Dedifferentiated amniotic fluid mesenchymal stem cell (primary cell): ENCODE measurements around the gene ZNF473.
A peak's percentile ranks its signal among the peaks of the same experiment; 100 is the strongest.

Experiments
- DNase-seq: peaks from one replicate; pipeline ENCODE4 v3.0.0-alpha.2; 2016; ENCODE audit errors: extremely low spot score

ZNF473 gene

GRCh38 chr19:50003810-50004419, 21.9 kb upstream of the ZNF473 start:
- DNase-seq = peak; percentile 95

- DNase-seq = no peak
Observed at GRCh38 chr19:50005428-50005827, 20.4 kb upstream of the ZNF473 start.

DNA sequence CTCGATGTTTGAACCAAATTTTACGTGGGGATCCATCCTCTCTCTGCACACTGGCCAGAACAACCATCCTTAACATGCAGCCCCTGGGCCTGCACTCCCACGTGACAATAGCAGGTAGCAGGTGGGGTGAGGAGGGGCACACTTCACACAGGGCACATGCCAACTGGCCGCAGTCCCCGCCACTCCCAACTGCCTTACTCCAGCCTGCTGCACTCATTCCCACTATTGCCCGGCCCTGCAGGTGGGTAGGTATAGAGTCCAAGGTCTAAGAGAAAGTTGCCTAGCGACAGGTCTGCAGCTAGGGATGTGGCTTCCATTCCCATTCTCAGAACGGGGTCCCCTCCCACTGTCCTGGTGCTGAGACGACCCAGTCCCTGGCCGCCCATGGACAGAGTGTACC, 18.6 kb upstream of the ZNF473 start:
- no peak for DNase-seq

DNA sequence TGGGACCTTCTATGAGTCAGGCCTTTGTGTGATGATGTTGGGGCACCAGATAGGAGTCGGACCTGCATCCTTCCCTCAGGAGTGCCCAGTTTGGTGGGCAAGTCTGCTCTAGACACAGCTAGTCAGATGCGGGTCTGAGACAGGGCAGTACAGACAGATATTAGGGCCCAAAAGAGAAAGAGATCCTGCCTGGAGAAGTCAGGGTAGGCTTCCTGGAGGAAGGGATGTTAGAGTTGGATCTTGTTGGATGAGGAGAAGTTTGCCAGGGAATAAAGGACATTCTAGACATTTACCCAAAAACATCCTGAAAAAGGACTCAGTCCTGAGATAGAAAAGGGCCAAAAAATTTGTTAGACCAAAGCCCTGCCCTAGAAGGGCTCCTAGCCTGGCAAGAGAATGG, 17.9 kb upstream of the ZNF473 start:
- no peak for DNase-seq

DNA sequence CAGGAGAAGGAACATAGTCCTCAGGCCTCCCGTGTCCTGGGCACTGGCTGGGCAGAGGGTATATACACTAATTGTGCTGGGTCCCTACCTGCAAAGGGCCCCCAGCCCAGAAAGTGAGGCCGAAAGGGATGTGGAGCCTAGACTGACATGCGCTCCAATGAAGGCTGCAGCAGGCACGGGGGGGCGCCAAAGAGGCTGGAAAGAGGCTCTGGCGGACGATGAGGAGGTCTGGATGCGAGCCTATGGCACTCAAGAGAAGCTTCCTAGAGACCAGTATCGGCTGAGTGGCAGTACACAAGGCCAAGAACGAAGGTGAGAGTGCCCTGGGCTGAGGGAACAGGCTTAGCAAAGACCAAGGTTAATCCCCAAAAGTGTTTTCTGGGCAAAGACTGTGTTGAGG, 17.3 kb upstream of the ZNF473 start:
- no peak for DNase-seq

- no peak for DNase-seq
Observed at GRCh38 chr19:50016225-50016807, 9.5 kb upstream of the ZNF473 start.

DNA sequence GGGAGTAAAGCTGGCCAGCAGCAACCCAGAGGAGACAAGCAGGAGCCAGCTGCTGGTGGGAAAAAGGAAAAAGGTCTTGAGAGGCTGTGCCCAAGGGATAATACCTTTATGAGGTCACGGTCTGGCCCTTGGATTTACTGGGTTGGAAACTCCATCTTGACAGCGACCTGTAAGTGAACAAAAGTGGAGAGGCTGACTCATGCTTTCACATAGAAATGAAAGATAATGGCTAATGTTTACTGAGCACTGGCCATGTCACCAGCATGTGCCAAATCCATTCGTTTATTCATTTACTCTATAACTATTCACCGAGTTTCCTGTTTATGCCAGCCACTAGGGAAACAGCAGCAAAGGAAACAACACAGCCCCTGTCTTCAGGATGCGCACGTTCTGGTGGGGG, 5.3 kb upstream of the ZNF473 start:
- DNase-seq = no peak

DNA sequence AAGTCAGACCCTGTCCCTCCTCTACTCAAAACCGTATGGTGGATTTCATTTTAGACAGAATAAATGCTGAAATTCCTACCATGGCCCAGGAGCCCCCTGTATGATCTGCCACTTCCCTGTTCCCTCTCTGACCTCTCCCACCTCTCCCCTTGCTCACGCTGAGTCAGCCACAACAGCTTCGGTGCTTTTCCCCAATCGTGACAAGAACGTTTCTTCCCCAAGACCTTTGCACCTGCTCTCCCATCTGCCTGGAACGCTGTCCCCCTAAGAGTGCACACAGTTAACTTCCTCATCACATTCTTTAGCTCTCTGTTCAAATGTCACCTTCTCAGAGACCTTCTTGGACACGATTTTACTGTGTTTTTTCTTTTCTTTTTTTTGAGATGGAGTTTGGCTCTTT, 3.0 kb upstream of the ZNF473 start:
- DNase-seq = no peak

DNA sequence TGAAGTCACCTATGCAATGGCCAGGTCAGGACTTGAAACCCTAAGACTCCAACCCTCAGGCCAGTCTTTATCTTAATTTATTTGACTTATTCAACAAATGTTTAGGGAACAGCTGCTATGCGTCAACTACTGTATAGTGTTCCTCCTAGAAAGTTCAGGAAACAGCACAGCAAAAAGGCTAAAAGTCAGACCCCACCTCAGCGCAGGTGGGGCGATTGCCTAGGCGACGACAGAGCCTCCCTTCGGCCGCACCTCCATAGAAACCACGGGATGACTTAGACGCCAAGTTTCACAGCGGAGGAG, 1.1 kb upstream of the ZNF473 start:
- no peak for DNase-seq

DNA sequence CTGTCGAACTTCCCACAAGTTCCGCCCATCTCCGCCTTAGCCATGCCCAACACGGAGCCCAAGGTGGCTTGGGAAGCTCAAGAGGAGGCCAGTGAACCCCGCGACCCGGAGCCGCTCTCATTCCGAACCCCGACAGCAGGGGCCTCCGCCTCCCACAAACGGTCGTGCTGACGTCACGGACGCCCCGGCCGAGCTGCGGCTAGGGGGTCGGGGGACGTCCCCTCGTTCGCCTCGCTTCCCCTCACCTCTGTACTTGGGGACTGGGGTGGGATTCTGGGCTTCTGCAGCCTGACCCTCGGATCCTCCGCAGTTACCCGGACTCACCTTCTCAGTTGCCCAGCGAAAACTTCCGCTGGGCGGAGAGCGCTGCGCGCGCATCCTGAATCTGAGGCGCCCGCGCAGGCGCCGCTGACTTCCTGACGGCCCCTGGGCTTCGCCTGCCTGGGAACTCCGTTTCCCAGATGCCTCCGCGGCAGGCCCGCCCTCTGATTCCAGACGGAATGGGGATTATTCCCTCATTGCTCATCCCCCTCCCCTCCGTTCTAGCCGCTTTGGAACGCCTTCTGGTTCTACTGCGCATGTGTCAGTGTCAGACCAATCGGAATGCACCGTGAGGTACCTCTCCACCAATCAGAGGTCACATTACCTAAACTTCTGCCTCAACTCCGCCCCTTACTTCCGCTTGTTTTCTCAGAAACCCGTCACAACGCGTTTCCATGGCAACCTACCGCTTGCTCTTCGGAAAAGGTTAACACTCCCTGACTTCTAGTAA, 597 bp upstream of the ZNF473 start, which contains the start of gene VRK3:
TSS of gene VRK3 (minus strand) at position 351 of the 772 bp plus-strand sequence. CDS start 9,210 bp downstream, outside the sequence.
- peak; percentile 100 for DNase-seq

DNA sequence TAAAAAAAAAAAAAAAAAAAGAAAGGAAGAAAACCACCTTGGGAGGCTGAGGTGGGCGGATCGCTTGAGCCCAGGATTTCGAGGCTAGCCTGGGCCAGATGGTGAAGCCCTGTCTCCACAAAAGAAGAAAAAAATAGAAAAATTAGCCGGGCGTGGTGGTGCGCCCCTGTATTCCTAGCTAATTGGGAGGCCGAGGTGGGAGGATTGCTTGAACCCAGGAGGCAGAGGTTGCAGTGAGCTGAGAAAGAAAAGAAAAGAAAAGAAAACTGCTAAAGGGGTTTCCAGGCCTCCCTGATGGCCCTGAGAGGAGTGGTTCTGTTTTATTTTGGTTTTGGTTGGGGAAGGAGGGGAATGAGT, 723 bp downstream of the ZNF473 start:
- DNase-seq = no peak

DNA sequence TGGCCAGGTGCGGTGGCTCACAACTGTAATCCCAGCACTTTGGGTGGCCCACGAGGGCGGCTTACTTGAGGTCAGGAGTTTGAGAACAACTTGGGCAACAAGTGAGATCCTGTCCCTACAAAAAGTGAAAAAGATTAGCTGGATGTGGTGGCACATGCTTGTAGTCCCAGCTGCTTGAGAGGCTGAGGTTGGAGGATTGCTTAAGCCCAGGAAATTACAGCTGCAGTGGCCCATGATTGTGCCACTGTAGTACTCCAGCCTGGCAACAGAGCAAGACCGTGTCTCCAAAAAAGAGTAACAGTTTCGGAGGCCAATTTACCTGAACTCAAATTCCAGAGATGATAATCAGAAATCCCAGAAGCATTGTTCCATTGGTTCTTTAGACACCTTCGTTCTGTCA, 4.4 kb downstream of the ZNF473 start:
- no peak for DNase-seq

- no peak for DNase-seq
Observed at GRCh38 chr19:50030937-50031336, 5.1 kb downstream of the ZNF473 start.

DNA sequence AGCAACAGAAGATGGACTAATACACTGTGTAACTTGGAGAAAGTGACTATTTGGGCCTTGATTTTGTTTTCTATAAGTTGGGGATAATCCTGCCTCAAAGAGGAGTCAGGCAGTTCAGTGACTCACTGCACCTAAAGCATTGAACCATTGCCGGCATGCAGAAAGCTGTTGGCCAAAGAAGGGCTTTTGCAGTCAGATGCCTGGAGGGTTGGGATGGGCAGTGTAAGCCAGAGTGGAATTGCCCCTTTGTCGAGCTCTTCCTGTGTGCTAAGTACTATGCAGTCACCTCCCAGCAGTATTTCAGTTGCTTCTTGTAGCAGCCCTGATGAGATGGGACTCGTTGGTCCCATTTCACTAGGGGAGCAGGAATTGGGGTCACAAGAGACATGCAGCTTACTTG, 11.1 kb downstream of the ZNF473 start:
- DNase-seq = no peak

GRCh38 chr19:50039968-50040367, 14.2 kb downstream of the ZNF473 start:
- no peak for DNase-seq

DNA sequence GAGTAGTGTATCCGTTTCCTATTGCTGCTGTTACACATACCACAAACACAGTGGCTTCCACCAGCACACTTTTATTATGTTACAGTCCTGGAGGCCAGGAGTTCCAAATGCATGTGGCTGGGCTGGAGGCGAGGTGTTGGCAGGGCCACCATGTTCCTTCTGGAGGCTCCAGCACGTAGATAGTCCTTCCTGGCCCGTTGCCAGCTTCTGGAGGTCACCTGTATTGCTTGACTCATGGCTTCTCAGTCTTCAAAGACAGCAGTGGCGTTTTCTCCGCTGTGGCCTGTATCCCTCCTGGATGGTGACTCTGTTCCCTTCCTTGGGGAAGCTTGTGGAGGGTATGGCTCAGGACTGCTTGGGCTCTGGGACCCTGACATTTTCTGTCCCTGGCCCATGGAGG, 15.2 kb downstream of the ZNF473 start:
- no peak for DNase-seq

DNA sequence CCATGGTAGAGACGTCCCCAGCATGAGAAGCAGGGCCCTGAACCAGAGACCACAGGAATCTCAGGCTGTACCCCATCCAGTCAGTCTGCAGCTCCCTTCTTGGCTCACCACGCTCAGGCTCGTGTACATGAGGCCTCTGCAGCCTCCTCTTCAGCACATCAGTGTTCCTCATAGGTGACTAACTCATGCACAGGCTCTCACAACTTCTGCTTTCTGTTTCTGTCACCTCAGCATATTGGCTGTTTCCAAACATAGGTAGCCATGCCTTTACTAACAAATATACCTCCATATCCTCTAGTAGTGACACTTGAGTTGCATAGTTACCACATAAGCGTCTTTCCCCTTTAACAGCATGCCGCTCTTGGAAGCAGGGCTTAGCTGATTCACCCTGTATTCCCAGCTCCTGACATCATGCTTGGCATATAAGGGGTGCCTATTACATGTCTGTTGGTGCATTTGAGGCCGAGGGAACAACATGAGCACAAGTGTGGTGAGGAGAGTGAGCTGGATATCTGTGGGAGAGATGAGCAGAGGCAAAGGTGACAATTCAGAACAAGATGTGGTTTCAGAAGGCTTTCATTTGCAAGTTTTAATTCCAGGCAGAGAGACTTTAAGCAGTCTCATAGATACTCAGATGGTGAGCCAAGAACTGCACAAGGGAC, 16.7 kb downstream of the ZNF473 start:
- no peak for DNase-seq

GRCh38 chr19:50043967-50044366, 18.2 kb downstream of the ZNF473 start:
- DNase-seq = no peak

- DNase-seq = no peak
Observed at GRCh38 chr19:50044922-50045321, 19.1 kb downstream of the ZNF473 start.

- peak; percentile 42 for DNase-seq
Observed at GRCh38 chr19:50046649-50047503, 21.1 kb downstream of the ZNF473 start.

GRCh38 chr19:50047671-50048070, 21.9 kb downstream of the ZNF473 start:
- no peak for DNase-seq
